Ectodermal cell (in vitro differentiated cells): ENCODE measurements around the gene TGIF2LX. TPM values are rescaled to one million over a fixed set of nuclear protein-coding genes. Genes with fewer than 3 reads are reported as not detected.
"Not testable (repeated sequence)": the region's sequence is repeated elsewhere in the genome, so short reads cannot be mapped to it uniquely, and the experiment has no call there.

Experiments
- H3K27ac ChIP-seq: 2 replicates; pipeline ENCODE4 v1.7.0; 2013; ENCODE audit warnings: mild to moderate bottlenecking, low read depth, low read length; ENCODE audit not compliant: insufficient read depth, poor library complexity, severe bottlenecking
- H3K27me3 ChIP-seq: 2 replicates; pipeline ENCODE4 v1.7.0; 2013; ENCODE audit warnings: mild to moderate bottlenecking, low read length; ENCODE audit not compliant: insufficient read depth, control insufficient read depth, poor library complexity, severe bottlenecking
- H3K36me3 ChIP-seq: one replicate; pipeline ENCODE4 v1.7.0; 2013; ENCODE audit warnings: low read length; ENCODE audit not compliant: control insufficient read depth, insufficient read depth
- H3K4me1 ChIP-seq: one replicate; pipeline ENCODE4 v1.7.0; 2013; ENCODE audit warnings: low read length; ENCODE audit not compliant: control insufficient read depth, insufficient read depth
- H3K4me3 ChIP-seq: 2 replicates; pipeline ENCODE4 v1.7.0; 2013; ENCODE audit warnings: low read depth, low read length, control low read depth; ENCODE audit not compliant: insufficient read depth
- H3K9me3 ChIP-seq: 2 replicates; pipeline ENCODE4 v1.7.0; 2013; ENCODE audit warnings: mild to moderate bottlenecking, low read length, moderate library complexity; ENCODE audit not compliant: control insufficient read depth
- WGBS, 2 experiments: methylation state at CpG; one replicate each; pipeline ENCODE4 v1.1.7; 2013; ENCODE audit warnings: missing lambda C conversion rate in 2 of 2; 5-methylcytosine and 5-hydroxymethylcytosine counted together
- polyA plus RNA-seq, 4 experiments: library from polyadenylated mRNA; stranded (reverse); fragments of 50-300 nt; gene quantifications; one replicate each; pipeline ENCODE4 v1.2.3, GENCODE V29; 2013

The TGIF2LX gene
- polyA plus RNA-seq (2013, experiment 1 of 4) = not detected
- not detected for polyA plus RNA-seq (2013, experiment 2 of 4)
- not detected for polyA plus RNA-seq (2013, experiment 3 of 4)
- polyA plus RNA-seq (2013, experiment 4 of 4) = not detected

- not testable (repeated sequence) for H3K4me1 ChIP-seq, H3K27ac ChIP-seq, H3K4me3 ChIP-seq, H3K9me3 ChIP-seq, H3K36me3 ChIP-seq, H3K27me3 ChIP-seq
- 94 to 95% methylated on average over 8 to 9 of the region's 9 CpGs for WGBS, 2 experiments
Observed at GRCh38 chrX:89921665-89922064, at the start of gene TGIF2LX. Gene TGIF2LX (plus strand): TSS chrX:89921908. CDS start chrX:89922086, 178 bp downstream.

- not testable (repeated sequence) for H3K4me3 ChIP-seq, H3K36me3 ChIP-seq, H3K27ac ChIP-seq, H3K27me3 ChIP-seq, H3K4me1 ChIP-seq, H3K9me3 ChIP-seq
- WGBS, 2 experiments = 96 to 97% methylated on average over 12 to 18 of the region's 18 CpGs
Observed at GRCh38 chrX:89922338-89922934, 728 bp downstream of the TGIF2LX start.

GRCh38 chrX:89943077-89943476 is 21.4 kb downstream of the TGIF2LX start:
- H3K27ac ChIP-seq, H3K9me3 ChIP-seq, H3K27me3 ChIP-seq, H3K4me3 ChIP-seq, H3K36me3 ChIP-seq, H3K4me1 ChIP-seq: not testable (repeated sequence)
- WGBS, 2 experiments = 90 to 96% methylated on average over 3 to 4 of the region's 5 CpGs

- H3K36me3 ChIP-seq, H3K4me1 ChIP-seq, H3K27ac ChIP-seq, H3K27me3 ChIP-seq, H3K4me3 ChIP-seq, H3K9me3 ChIP-seq: not testable (repeated sequence)
- 94% methylated on average over 21 to 23 of the region's 24 CpGs for WGBS, 2 experiments
Observed at GRCh38 chrX:89965588-89965987, 43.9 kb downstream of the TGIF2LX start.
